Aorta (tissue), 5 donors: Measurements from ENCODE around the gene DAAM2. TPM values are rescaled to one million over a fixed set of nuclear protein-coding genes. Genes with fewer than 3 reads are reported as not detected.

ENCODE experiments used
- ATAC-seq: fragments of 200-7000 bp; cut with Tn5 transposase; one replicate; pipeline ENCODE4 v1.9.1; 2022; ENCODE audit warnings: moderate library complexity; ENCODE audit not compliant: low FRiP score
- DNase-seq, 2 donors: peaks; one replicate each; pipeline ENCODE4 v3.0.0-alpha.2; 2020
- H3K27ac ChIP-seq, 2 donors: one replicate each; pipeline ENCODE4 v1.5.1; 2013; ENCODE audit warnings: low read length in 2 of 2, mild to moderate bottlenecking in 2 of 2, moderate library complexity in 2 of 2, control low read depth in 1 of 2, inconsistent platforms in 1 of 2, low read depth in 1 of 2
- H3K27me3 ChIP-seq, 2 donors: one replicate each; pipeline ENCODE4 v1.6.1; 2013; ENCODE audit warnings: control low read depth in 1 of 2, low read length in 1 of 2, mild to moderate bottlenecking in 1 of 2, moderate library complexity in 1 of 2; ENCODE audit not compliant: insufficient read depth in 2 of 2, control insufficient read depth in 1 of 2
- H3K36me3 ChIP-seq, 2 donors: one replicate each; pipeline ENCODE4 v1.6.1; 2013; ENCODE audit warnings: control low read depth in 1 of 2, low read length in 1 of 2, mild to moderate bottlenecking in 1 of 2; ENCODE audit not compliant: insufficient read depth in 2 of 2, control insufficient read depth in 1 of 2
- H3K4me1 ChIP-seq, 2 donors: one replicate each; pipeline ENCODE4 v1.6.1; 2013; ENCODE audit warnings: low read length in 2 of 2, control low read depth in 1 of 2, mild to moderate bottlenecking in 1 of 2, moderate library complexity in 1 of 2; ENCODE audit not compliant: insufficient read depth in 2 of 2, control insufficient read depth in 1 of 2
- H3K4me3 ChIP-seq, 2 donors: one replicate each; pipeline ENCODE4 v1.5.1; 2013; ENCODE audit warnings: low read length in 2 of 2, control low read depth in 1 of 2, mild to moderate bottlenecking in 1 of 2
- H3K9me3 ChIP-seq: one replicate; pipeline ENCODE4 v1.6.1; 2013; ENCODE audit warnings: mild to moderate bottlenecking, low read length; ENCODE audit not compliant: control insufficient read depth
- WGBS, 2 donors: extraction: QIAGEN DNeasy Blood & Tissue Kit; methylation state at CpG; one replicate each; pipeline ENCODE4 v1.1.7; 2013; 5-methylcytosine and 5-hydroxymethylcytosine counted together
- intact Hi-C, 2 donors: fragments of 100-400 bp; cut with DNase I; formaldehyde crosslinking; loops; one replicate each; pipeline versions ENCODE4 v1.14.2 to v1.15.0; 2022
- polyA plus RNA-seq, 2 donors: library from polyadenylated mRNA; stranded (reverse); fragments of 200-250 nt; gene quantifications; one replicate each; pipeline ENCODE4 v1.2.3, GENCODE V29; 2013
- total RNA-seq, 2 donors: library from RNA; stranded (reverse); fragmentation: NEBNext Ultra II Directional; extraction: Animal tissue kit (Norgen Biotek cat#: 25700); gene quantifications; one replicate each; pipeline ENCODE4 v1.2.1, GENCODE V29; 2021
- donor health status: healthy with polysubstance abuse.
- donor health status: Bipolar disorder and iron deficiency.
- donor health status: DM: no; HTN: no; CAD: no.
- donor health status: DM: no; HTN: no; CAD: no.
- donor health status: DM: yes; HTN: yes; CAD: no.

Gene DAAM2
- total and polyA plus RNA-seq, 4 donors: 27.3 to 62.1 (median 45.9) TPM

DNA sequence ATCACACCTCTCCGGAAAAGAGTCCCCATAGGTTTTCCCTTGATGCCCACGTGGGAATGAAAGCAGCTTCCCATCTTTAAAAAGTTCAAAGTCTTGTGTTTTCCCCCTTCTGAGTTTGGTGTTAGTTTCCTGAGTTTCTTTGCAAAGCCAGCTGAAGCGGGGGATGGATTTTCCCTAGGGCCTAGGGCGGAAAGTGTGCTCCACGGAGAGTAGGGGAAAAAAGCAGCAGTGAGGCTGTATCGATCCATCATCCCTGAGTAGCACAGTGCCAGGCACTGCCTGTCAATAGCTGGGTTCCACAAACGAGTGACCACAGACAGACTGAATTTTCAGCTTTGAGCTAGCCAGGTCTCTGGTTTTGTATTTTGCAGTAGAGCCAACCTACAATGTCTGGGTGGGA is 1.3 kb downstream of the DAAM2 start:
- peak overlapping the region; percentile 78 to 89 for H3K4me3 ChIP-seq
- no peaks in the 10 kb centered on the region for H3K36me3 ChIP-seq
- no peak for ATAC-seq
- H3K27ac ChIP-seq: peak overlapping the region in 1 of 2 donors; percentile 82
- intact Hi-C loops: loop anchor here (2.0 to 10.0 kb wide), 4 partner anchors 59 to 419 kb away; partner anchors contain the start of gene KIF6 (in 1 of the 2)
- H3K4me1 ChIP-seq: peaks cover 2 to 13% of the 10 kb centered on the region in 2 donors
- H3K9me3 ChIP-seq: no peaks in the 10 kb centered on the region
- H3K27me3 ChIP-seq: no peaks in the 10 kb centered on the region
- DNase-seq: no peak
- WGBS, 2 donors: 5 to 7% methylated on average over 7 of the region's 7 CpGs

DNA sequence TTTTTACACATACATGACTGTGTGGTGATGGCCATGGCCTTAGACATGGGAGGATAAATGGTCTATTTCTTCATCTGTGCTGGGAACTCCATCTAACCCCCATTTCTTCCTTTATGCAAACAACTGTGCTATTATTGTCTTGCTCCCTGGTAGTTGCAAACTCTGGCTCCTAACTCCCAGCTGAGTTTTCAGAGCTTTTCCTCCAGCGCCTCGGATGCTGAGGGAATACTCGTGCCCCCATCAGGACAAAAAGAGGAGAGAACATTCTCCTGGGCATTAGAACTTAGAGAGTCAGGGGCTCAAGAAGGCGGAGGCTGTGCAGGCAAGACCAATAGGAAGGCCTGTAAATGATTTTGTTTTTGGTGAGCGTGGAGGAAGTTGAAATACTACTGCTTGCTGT is 2.1 kb downstream of the DAAM2 start:
- H3K9me3 ChIP-seq: no peaks in the 10 kb centered on the region
- peak overlapping the region in 1 of 2 donors; percentile 89 for H3K4me3 ChIP-seq
- no peak for ATAC-seq
- H3K27me3 ChIP-seq: no peaks in the 10 kb centered on the region
- 9% methylated on average over 5 of the region's 5 CpGs for WGBS, 2 donors
- no peaks in the 10 kb centered on the region for H3K36me3 ChIP-seq
- H3K27ac ChIP-seq: peak overlapping the region in 1 of 2 donors; percentile 14
- no peak for DNase-seq
- peaks cover 2 to 13% of the 10 kb centered on the region in 2 donors for H3K4me1 ChIP-seq
- intact Hi-C loops: loop anchor here (5.0 to 10.0 kb wide), 3 partner anchors 58 to 419 kb away; no protein-coding TSS in a partner anchor

DNA sequence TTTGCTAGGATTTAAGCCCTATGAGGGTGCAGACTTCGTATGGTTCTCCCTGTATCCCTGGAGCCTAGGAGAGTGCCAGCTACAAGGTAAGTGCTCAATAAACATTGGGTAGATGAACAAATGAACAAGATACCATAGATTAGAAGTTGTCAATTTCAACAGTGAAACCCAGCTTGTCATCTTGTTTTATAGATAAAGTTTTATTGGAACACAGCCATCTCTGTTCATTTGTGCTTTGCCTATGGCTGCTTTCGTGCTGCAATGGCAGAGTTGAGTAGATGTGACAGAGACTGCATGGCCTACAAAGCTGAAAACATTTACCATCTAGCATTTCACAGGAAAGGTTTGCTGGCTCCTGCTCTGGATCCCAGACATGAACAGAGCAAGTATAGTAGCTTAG is 5.6 kb downstream of the DAAM2 start:
- Histone ChIP-seq H3K4me1 (peaks cover 3 to 8% of the 10 kb centered on the region in 2 donors), H3K9me3 (no peaks in the 10 kb centered on the region), H3K27me3 (no peaks in the 10 kb centered on the region), H3K36me3 (no peaks in the 10 kb centered on the region), H3K4me3 (no peak overlapping the region), H3K27ac (no peak overlapping the region)
- DNase-seq (no peak), ATAC-seq (no peak)
- 73 to 86% methylated on average over 2 of the region's 2 CpGs for WGBS, 2 donors
- intact Hi-C loops: loop anchor here in 1 of 2 donors (10.0 kb wide), 1 partner anchor 423 kb away; no protein-coding TSS in a partner anchor

DNA sequence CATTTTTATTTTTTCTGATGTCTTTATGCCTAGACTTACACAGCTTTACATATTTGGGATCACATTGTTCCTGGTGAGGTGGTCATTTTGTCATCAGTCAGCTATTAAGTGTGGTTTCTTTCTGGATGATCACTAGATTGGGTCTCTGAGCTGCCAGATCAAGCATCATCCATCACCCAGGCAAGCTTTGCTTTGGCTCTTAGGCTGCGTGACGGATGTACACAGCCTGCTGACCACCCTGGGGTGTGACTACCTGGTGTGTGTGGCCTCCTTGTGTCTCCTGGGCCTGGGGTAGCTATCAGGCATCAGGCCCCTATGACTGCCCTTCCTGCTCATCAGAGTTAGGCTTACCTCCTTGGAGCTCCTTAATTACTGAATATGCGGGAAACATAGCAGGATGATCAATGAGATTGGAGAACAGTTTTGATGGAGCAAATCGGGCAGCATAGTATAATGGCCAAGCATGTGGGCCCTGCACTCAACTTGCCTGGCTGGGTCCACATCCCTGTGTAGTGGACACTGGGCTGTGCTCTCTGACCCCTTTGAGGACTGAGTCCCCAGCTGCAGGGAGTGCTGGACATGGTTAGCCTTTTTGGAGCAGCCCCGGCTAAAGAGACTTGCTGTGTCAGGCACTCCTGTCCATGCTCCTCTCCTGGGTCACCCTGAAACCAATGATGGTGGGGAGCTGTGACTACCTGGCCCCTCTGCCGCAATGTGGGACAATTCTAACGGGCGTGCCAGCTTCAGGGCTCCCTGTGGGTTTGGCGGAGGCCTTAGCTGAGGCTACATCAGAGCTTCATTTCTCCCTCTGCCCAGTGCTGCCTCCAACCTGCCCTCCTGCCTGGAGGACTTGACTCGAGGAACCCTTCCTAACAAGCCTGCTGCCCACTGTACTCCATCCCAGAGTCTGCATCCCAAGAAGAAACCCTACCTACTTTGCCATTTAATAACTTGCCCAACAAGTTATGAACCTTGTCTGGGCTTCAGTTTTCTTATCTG is 8.2 kb downstream of the DAAM2 start:
- no peaks in the 10 kb centered on the region for H3K36me3 ChIP-seq
- H3K27me3 ChIP-seq: no peaks in the 10 kb centered on the region
- DNase-seq (no peak), ATAC-seq (no peak)
- 70 to 86% methylated on average over 10 of the region's 10 CpGs for WGBS, 2 donors
- H3K9me3 ChIP-seq: no peaks in the 10 kb centered on the region
- no peak overlapping the region for H3K27ac ChIP-seq
- H3K4me3 ChIP-seq: no peak overlapping the region
- peaks cover 5 to 8% of the 10 kb centered on the region in 2 donors for H3K4me1 ChIP-seq
- intact Hi-C loops: no loop called here

DNA sequence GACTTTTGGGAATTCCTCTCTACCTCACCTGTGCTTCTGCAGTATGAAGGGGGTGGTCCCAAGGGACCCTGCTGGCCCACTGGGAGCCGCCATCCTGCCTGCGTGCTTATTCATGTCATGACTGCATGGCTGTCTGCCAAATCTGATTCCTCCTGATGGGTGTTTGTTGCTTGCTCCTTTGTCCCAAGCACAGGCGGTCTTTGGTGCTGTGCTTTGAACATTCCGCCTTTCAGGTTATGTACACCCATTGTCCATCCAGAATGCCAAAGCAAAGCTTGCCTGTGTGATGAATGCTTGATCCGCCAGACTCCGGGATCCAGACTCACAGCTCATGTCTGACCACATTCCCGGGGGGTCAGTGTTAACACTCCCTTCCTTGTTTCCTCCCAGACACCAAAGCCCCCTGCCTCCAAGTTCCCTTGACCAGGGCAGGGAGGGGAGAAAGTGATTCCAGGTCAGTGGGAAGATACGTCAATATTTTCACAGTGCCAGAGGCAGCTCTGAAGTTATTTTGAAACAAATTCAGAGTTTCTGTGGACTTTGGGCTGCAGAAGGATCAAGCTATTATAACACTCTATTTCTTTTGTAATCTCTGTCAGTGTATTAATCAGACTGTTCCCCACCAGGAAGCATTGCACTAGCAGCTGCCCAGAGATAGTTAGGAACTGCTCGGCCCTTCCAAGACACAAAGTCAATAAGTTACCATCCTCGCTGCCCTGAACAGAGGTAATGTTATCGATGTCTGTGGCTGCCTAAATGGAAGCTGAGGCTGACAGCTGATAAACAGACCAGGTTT is 9.5 kb downstream of the DAAM2 start:
- H3K4me3 ChIP-seq: no peak overlapping the region
- H3K9me3 ChIP-seq: no peaks in the 10 kb centered on the region
- ATAC-seq: peak; percentile 46
- intact Hi-C loops: no loop called here
- DNase-seq: no peak
- peak overlapping the region in 1 of 2 donors; percentile 59 for H3K27ac ChIP-seq
- no peaks in the 10 kb centered on the region for H3K27me3 ChIP-seq
- H3K4me1 ChIP-seq: peaks cover 4 to 5% of the 10 kb centered on the region in 2 donors
- H3K36me3 ChIP-seq: no peaks in the 10 kb centered on the region
- 14 to 16% methylated on average over 11 of the region's 11 CpGs for WGBS, 2 donors

DNA sequence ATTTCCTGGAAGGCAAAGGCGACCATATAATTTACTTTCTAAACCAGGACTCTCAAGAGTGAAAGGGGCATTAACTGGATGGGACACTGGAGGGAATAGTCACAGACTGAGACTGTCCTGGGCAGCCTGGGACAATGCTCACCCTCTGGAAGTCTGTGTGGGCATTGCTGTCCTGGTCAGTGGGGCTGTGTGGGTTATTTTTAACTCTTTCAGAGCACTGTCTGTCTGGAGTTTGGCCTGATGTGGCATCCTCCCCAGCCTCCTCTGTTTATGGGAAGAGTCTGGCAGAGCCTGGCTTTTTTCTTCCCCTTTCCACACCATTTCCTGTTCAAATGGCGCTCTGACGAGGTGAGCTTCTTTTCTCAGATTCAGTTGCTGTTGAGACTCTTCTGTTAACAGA is 11.7 kb downstream of the DAAM2 start:
- intact Hi-C loops: no loop called here
- H3K9me3 ChIP-seq: no peaks in the 10 kb centered on the region
- H3K4me1 ChIP-seq: peaks cover 0 to 5% of the 10 kb centered on the region in 2 donors
- H3K36me3 ChIP-seq: no peaks in the 10 kb centered on the region
- no peak overlapping the region for H3K27ac ChIP-seq
- H3K4me3 ChIP-seq: no peak overlapping the region
- H3K27me3 ChIP-seq: no peaks in the 10 kb centered on the region
- no peak for DNase-seq
- WGBS, 2 donors: 11 to 19% methylated on average over 3 of the region's 3 CpGs
- no peak for ATAC-seq

DNA sequence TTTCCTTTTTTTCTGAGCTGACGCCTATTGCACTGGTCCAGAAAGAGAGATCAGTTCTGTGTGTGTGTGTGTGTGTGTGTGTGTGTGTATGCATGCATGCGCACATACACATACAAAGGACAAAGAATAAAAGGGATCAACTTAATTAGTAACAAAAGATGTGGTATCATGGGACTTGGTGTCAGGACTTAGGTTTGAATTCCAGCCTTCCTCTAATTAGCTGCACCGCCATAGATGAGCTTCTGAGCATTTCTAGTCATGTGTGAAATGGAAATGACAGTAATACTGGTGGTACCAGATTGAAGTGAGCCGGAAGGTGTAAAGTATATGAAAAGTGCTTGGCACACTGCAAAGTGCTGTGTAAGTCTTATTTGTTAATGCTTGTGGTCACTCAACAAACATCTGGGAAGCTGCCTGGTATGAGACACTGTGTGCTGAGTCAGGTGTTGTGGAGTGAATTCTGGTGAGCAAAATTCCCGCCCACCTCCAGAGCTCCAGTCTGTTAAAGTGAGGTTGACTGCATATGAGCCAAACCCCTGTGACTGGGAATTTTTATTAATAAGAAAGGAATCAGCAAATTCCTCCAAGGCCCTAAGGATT is 12.4 kb downstream of the DAAM2 start:
- no peak for DNase-seq
- 66 to 74% methylated on average over 5 of the region's 5 CpGs for WGBS, 2 donors
- intact Hi-C loops: no loop called here
- no peak overlapping the region for H3K4me3 ChIP-seq
- no peaks in the 10 kb centered on the region for H3K27me3 ChIP-seq
- H3K27ac ChIP-seq: no peak overlapping the region
- ATAC-seq: no peak
- H3K4me1 ChIP-seq: peaks cover 0 to 5% of the 10 kb centered on the region in 2 donors
- no peaks in the 10 kb centered on the region for H3K9me3 ChIP-seq
- no peaks in the 10 kb centered on the region for H3K36me3 ChIP-seq

DNA sequence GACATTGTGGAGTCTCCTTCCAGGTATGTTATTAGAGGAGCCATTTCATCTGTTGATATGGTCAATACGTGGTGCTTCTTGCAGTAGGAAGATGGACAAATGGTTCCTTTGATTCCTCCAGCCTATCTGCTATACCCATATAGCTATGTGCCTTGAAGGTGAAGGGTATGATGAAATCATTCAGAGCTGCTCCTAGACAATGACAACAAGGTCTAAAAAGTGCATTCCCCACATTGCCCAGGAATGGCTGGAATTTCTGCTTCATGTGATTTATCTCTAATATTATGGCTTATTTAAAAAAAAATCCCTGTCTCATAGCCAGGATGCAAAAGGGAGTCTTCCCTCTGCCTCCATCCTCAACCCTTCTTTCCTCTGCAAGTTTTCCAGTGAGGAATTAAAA is 14.1 kb downstream of the DAAM2 start:
- Histone ChIP-seq H3K4me3 (no peak overlapping the region), H3K27ac (no peak overlapping the region), H3K9me3 (no peaks in the 10 kb centered on the region), H3K36me3 (no peaks in the 10 kb centered on the region), H3K4me1 (peaks cover 6 to 8% of the 10 kb centered on the region in 2 donors), H3K27me3 (no peaks in the 10 kb centered on the region)
- ATAC-seq (no peak), DNase-seq (no peak)
- intact Hi-C loops: no loop called here
- 81% methylated on average over 1 of the region's 1 CpG for WGBS, 2 donors
